HL-60 (cell line): Measurements from ENCODE around the gene TKTL1.

Source experiments
- POLR2AphosphoS5 ChIP-seq: IDR thresholded peaks from 2 replicates; pipeline ENCODE4 v1.6.1; 2012; ENCODE audit warnings: low read depth
- SPI1 ChIP-seq: IDR thresholded peaks from 2 replicates; pipeline ENCODE4 v1.6.1; 2012; ENCODE audit warnings: low read depth, mild to moderate bottlenecking, borderline replicate concordance
- TF ChIP-seq, protein P1 (sequence below): IDR thresholded peaks from 2 replicates; pipeline ENCODE4 v1.6.1; 2012; ENCODE audit warnings: low read depth; ENCODE audit not compliant: insufficient replicate concordance
- TF ChIP-seq, protein P2 (sequence below): IDR thresholded peaks from one replicate; pipeline ENCODE4 v1.5.1; 2011; ENCODE audit warnings: low read length, control low read depth, inconsistent platforms; ENCODE audit not compliant: insufficient read depth

DNA sequence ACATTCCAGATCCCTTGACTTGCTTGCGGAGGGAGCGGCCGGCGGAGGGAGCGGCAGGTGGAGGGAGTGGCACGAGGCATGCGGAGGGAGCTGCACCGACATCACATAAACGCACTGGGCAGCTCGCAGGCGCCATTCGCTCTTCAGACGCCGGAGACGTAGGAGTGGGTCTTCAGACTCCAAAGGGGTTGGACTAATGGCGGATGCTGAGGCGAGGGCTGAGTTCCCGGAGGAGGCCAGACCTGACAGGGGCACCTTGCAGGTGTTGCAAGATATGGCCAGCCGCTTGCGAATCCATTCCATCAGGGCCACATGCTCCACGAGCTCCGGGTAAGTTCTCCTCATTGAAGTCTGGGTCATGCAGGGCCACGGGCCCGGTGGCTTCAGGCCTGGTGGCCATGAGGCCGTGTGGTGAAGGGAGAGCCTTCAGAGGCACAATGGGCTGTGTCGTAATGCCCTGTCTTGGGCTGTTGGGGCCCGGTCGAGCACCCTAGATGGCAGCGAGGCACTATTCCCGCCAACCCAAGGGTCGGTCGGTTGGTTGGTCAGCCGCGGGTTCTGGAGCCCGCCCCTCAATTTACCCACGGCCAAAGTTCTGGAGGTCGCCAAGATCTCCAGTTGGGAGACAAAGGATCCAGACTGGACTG is at the start of gene TKTL1:
- TF ChIP-seq, protein P1, sequence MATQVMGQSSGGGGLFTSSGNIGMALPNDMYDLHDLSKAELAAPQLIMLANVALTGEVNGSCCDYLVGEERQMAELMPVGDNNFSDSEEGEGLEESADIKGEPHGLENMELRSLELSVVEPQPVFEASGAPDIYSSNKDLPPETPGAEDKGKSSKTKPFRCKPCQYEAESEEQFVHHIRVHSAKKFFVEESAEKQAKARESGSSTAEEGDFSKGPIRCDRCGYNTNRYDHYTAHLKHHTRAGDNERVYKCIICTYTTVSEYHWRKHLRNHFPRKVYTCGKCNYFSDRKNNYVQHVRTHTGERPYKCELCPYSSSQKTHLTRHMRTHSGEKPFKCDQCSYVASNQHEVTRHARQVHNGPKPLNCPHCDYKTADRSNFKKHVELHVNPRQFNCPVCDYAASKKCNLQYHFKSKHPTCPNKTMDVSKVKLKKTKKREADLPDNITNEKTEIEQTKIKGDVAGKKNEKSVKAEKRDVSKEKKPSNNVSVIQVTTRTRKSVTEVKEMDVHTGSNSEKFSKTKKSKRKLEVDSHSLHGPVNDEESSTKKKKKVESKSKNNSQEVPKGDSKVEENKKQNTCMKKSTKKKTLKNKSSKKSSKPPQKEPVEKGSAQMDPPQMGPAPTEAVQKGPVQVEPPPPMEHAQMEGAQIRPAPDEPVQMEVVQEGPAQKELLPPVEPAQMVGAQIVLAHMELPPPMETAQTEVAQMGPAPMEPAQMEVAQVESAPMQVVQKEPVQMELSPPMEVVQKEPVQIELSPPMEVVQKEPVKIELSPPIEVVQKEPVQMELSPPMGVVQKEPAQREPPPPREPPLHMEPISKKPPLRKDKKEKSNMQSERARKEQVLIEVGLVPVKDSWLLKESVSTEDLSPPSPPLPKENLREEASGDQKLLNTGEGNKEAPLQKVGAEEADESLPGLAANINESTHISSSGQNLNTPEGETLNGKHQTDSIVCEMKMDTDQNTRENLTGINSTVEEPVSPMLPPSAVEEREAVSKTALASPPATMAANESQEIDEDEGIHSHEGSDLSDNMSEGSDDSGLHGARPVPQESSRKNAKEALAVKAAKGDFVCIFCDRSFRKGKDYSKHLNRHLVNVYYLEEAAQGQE = no peak
- TF ChIP-seq, protein P2, sequence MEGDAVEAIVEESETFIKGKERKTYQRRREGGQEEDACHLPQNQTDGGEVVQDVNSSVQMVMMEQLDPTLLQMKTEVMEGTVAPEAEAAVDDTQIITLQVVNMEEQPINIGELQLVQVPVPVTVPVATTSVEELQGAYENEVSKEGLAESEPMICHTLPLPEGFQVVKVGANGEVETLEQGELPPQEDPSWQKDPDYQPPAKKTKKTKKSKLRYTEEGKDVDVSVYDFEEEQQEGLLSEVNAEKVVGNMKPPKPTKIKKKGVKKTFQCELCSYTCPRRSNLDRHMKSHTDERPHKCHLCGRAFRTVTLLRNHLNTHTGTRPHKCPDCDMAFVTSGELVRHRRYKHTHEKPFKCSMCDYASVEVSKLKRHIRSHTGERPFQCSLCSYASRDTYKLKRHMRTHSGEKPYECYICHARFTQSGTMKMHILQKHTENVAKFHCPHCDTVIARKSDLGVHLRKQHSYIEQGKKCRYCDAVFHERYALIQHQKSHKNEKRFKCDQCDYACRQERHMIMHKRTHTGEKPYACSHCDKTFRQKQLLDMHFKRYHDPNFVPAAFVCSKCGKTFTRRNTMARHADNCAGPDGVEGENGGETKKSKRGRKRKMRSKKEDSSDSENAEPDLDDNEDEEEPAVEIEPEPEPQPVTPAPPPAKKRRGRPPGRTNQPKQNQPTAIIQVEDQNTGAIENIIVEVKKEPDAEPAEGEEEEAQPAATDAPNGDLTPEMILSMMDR = no peak
- TF ChIP-seq POLR2AphosphoS5 (no peak), SPI1 (no peak)
